HEK293 (cell line): ENCODE results near the gene PRDM7.
"Not testable (repeated sequence)": the region's sequence is repeated elsewhere in the genome, so short reads cannot be mapped to it uniquely, and the experiment has no call there.

ENCODE experiments used
- CTCF ChIA-PET: fragments of 350-600 bp; formaldehyde crosslinking; extraction: SDS; loops from one replicate; lab custom pipeline; 2021; ENCODE audit warnings: antibody characterized with exemption; lab: Yijun Ruan, JAX
- POLR2A ChIA-PET: fragments of 300-600 bp; formaldehyde crosslinking; extraction: SDS; loops from one replicate; lab custom pipeline; 2020; ENCODE audit warnings: antibody characterized with exemption, inconsistent platforms; lab: Yijun Ruan, JAX
- H3K27ac ChIP-seq: fragments of 200-500 bp; sonication (Bioruptor generic); 2 replicates; pipeline ENCODE4 v1.5.1; 2014; ENCODE audit warnings: low read depth, low read length, control low read depth, inconsistent platforms; ENCODE audit errors: extremely low read depth
- H3K36me3 ChIP-seq, 2 experiments: fragments of 200-500 bp in 1 of 2; sonication (Bioruptor generic) in 1 of 2; 1 replicate in 1 of 2; 2 replicates in 1 of 2; pipeline ENCODE4 v1.5.1; 2014 to 2017; ENCODE audit warnings: inconsistent platforms in 2 of 2, low read length in 2 of 2; ENCODE audit not compliant: control insufficient read depth in 2 of 2, insufficient read depth in 1 of 2
- H3K4me1 ChIP-seq: fragments of 200-500 bp; sonication (Bioruptor generic); 2 replicates; pipeline ENCODE4 v1.5.1; 2014; ENCODE audit warnings: mild to moderate bottlenecking, low read length, inconsistent platforms; ENCODE audit not compliant: control insufficient read depth, insufficient read depth
- H3K4me3 ChIP-seq: 2 replicates; pipeline ENCODE4 v1.5.1; 2011; ENCODE audit warnings: low read depth, mild to moderate bottlenecking, control low read depth, low read length, moderate library complexity
- H3K9me3 ChIP-seq: fragments of 200-500 bp; sonication (Bioruptor generic); 2 replicates; pipeline ENCODE4 v1.5.1; 2014; ENCODE audit warnings: low read depth, low read length, inconsistent platforms; ENCODE audit not compliant: control insufficient read depth, insufficient read depth
- GLIS2 ChIP-seq: fragments of 450-650 bp; formaldehyde crosslinking; IDR thresholded peaks from 2 replicates; pipeline ENCODE4 v1.5.1; 2016; ENCODE audit warnings: missing biosample characterization, missing genetic modification characterization
- YY1 ChIP-seq: fragments of 450-650 bp; formaldehyde crosslinking; IDR thresholded peaks from 2 replicates; pipeline ENCODE4 v1.5.1; 2018; ENCODE audit warnings: missing biosample characterization, missing genetic modification characterization
- ZFHX2 ChIP-seq: fragments of 450-650 bp; formaldehyde crosslinking; conservative IDR thresholded peaks from 2 replicates; pipeline ENCODE4 v1.5.1; 2016; ENCODE audit warnings: missing biosample characterization, missing genetic modification characterization
- ZFP41 ChIP-seq: fragments of 450-650 bp; formaldehyde crosslinking; IDR thresholded peaks from 2 replicates; pipeline ENCODE4 v1.5.1; 2016; ENCODE audit warnings: missing biosample characterization, missing genetic modification characterization, borderline replicate concordance
- ZNF140 ChIP-seq: fragments of 450-650 bp; formaldehyde crosslinking; IDR thresholded peaks from 2 replicates; pipeline ENCODE4 v1.5.1; 2016; ENCODE audit warnings: missing biosample characterization, missing genetic modification characterization
- ZNF23 ChIP-seq: fragments of 450-650 bp; formaldehyde crosslinking; IDR thresholded peaks from 2 replicates; pipeline ENCODE4 v1.5.1; 2016; ENCODE audit warnings: missing biosample characterization, missing genetic modification characterization, borderline replicate concordance
- ZNF558 ChIP-seq: fragments of 450-650 bp; formaldehyde crosslinking; IDR thresholded peaks from 2 replicates; pipeline ENCODE4 v1.5.1; 2016; ENCODE audit warnings: missing biosample characterization, missing genetic modification characterization
- ZNF596 ChIP-seq: fragments of 450-650 bp; IDR thresholded peaks from 2 replicates; pipeline ENCODE4 v1.5.0; 2018; ENCODE audit warnings: missing biosample characterization, mild to moderate bottlenecking, missing genetic modification characterization, moderate library complexity
- ZNF837 ChIP-seq: fragments of 450-650 bp; formaldehyde crosslinking; IDR thresholded peaks from 2 replicates; pipeline ENCODE4 v1.5.1; 2016; ENCODE audit warnings: missing biosample characterization, missing genetic modification characterization
- ZNF843 ChIP-seq: fragments of 450-650 bp; formaldehyde crosslinking; IDR thresholded peaks from 2 replicates; pipeline ENCODE4 v1.5.1; 2016; ENCODE audit warnings: missing biosample characterization, missing genetic modification characterization
- TF ChIP-seq, protein P1 (sequence below): fragments of 450-650 bp; formaldehyde crosslinking; IDR thresholded peaks from 2 replicates; pipeline ENCODE4 v1.5.1; 2016; ENCODE audit warnings: missing biosample characterization, missing genetic modification characterization
- TF ChIP-seq, protein P2 (sequence below): fragments of 450-650 bp; formaldehyde crosslinking; IDR thresholded peaks from 2 replicates; pipeline ENCODE4 v1.5.1; 2017; ENCODE audit warnings: missing biosample characterization, missing genetic modification characterization
- TF ChIP-seq, protein P3 (sequence below): fragments of 450-650 bp; formaldehyde crosslinking; IDR thresholded peaks from 2 replicates; pipeline ENCODE4; 2016; ENCODE audit warnings: missing biosample characterization, missing genetic modification characterization
- TF ChIP-seq, protein P4 (sequence below): fragments of 450-650 bp; formaldehyde crosslinking; IDR thresholded peaks from 2 replicates; pipeline ENCODE4 v1.5.1; 2016; ENCODE audit warnings: missing biosample characterization, missing genetic modification characterization

PRDM7 gene

DNA sequence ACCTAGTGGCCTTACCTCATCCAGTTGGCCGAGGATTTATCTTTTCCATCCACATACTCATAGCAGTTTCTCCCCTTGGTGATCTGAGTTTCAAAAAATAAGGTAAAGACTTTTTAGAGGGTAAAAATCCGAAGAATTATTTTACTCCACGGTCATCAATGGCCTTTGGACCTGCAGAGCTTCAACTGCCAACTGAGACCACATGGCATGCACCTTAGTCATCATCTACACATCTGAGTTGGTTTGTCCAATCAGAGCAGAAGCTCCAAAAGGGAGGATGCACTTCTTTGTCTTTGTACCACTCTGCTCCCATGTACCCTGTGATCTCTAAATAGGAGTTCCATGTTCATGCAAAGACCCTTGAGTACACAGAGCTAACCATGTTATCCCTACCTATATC lies 15.7 kb downstream of the PRDM7 start:
- POLR2A ChIA-PET = no interaction called here
- H3K9me3 ChIP-seq = no peaks in the 10 kb centered on the region
- no peaks in the 10 kb centered on the region for H3K36me3 ChIP-seq
- H3K27ac ChIP-seq = no peak overlapping the region
- no peaks in the 10 kb centered on the region for H3K4me1 ChIP-seq
- no peak overlapping the region for H3K4me3 ChIP-seq
- CTCF ChIA-PET = no interaction called here
- TF ChIP-seq GLIS2 = no peak
- TF ChIP-seq, protein P1, sequence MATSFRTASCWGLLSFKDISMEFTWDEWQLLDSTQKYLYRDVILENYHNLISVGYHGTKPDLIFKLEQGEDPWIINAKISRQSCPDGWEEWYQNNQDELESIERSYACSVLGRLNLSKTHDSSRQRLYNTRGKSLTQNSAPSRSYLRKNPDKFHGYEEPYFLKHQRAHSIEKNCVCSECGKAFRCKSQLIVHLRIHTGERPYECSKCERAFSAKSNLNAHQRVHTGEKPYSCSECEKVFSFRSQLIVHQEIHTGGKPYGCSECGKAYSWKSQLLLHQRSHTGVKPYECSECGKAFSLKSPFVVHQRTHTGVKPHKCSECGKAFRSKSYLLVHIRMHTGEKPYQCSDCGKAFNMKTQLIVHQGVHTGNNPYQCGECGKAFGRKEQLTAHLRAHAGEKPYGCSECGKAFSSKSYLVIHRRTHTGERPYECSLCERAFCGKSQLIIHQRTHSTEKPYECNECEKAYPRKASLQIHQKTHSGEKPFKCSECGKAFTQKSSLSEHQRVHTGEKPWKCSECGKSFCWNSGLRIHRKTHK (tag by site-specific recombination) = no peak
- TF ChIP-seq ZNF843 (tag by site-specific recombination) = no peak
- TF ChIP-seq ZNF140 = no peak
- TF ChIP-seq, protein P2, sequence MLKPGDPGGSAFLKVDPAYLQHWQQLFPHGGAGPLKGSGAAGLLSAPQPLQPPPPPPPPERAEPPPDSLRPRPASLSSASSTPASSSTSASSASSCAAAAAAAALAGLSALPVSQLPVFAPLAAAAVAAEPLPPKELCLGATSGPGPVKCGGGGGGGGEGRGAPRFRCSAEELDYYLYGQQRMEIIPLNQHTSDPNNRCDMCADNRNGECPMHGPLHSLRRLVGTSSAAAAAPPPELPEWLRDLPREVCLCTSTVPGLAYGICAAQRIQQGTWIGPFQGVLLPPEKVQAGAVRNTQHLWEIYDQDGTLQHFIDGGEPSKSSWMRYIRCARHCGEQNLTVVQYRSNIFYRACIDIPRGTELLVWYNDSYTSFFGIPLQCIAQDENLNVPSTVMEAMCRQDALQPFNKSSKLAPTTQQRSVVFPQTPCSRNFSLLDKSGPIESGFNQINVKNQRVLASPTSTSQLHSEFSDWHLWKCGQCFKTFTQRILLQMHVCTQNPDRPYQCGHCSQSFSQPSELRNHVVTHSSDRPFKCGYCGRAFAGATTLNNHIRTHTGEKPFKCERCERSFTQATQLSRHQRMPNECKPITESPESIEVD (tag by site-specific recombination) = no peak
- no peak for TF ChIP-seq ZNF558 (tag by site-specific recombination)
- TF ChIP-seq ZNF837 (tag by site-specific recombination) = no peak
- TF ChIP-seq, protein P3, sequence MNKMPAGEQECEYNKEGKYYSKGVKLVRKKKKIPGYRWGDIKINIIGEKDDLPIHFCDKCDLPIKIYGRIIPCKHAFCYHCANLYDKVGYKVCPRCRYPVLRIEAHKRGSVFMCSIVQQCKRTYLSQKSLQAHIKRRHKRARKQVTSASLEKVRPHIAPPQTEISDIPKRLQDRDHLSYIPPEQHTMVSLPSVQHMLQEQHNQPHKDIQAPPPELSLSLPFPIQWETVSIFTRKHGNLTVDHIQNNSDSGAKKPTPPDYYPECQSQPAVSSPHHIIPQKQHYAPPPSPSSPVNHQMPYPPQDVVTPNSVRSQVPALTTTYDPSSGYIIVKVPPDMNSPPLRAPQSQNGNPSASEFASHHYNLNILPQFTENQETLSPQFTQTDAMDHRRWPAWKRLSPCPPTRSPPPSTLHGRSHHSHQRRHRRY = no peak

DNA sequence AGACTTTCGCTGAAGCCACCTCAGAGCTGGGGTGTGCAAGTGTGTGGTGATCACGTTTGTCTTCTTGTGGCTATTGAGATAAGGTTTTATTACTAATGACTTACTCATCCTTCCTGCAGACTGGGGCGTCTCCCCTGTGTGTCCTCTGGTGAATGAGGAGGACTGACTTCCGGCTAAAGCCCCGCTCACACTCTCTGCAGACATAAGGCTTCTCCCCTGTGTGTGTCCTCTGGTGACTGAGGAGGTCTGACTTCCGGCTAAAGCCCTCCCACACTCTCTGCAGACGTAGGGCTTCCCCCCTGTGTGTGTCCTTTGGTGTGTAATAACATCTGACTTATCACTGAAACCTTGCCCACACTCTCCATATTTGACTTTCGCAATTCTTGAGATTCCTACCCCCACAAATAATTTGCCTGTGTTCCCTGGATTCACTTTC lies 19.4 kb downstream of the PRDM7 start:
- Histone ChIP-seq H3K36me3 (no peaks in the 10 kb centered on the region), H3K4me3 (no peak overlapping the region), H3K9me3 (no peaks in the 10 kb centered on the region), H3K27ac (no peak overlapping the region), H3K4me1 (no peaks in the 10 kb centered on the region)
- TF ChIP-seq YY1 (tag by site-specific recombination) = no peak
- TF ChIP-seq, protein P2 (tag by site-specific recombination) = no peak
- no peak for TF ChIP-seq ZFP41 (tag by site-specific recombination)
- no peak for TF ChIP-seq ZNF596 (tag by site-specific recombination)
- peak; percentile 34 for TF ChIP-seq ZFHX2 (tag by site-specific recombination)
- no peak for TF ChIP-seq ZNF23 (tag by site-specific recombination)
- TF ChIP-seq, protein P4, sequence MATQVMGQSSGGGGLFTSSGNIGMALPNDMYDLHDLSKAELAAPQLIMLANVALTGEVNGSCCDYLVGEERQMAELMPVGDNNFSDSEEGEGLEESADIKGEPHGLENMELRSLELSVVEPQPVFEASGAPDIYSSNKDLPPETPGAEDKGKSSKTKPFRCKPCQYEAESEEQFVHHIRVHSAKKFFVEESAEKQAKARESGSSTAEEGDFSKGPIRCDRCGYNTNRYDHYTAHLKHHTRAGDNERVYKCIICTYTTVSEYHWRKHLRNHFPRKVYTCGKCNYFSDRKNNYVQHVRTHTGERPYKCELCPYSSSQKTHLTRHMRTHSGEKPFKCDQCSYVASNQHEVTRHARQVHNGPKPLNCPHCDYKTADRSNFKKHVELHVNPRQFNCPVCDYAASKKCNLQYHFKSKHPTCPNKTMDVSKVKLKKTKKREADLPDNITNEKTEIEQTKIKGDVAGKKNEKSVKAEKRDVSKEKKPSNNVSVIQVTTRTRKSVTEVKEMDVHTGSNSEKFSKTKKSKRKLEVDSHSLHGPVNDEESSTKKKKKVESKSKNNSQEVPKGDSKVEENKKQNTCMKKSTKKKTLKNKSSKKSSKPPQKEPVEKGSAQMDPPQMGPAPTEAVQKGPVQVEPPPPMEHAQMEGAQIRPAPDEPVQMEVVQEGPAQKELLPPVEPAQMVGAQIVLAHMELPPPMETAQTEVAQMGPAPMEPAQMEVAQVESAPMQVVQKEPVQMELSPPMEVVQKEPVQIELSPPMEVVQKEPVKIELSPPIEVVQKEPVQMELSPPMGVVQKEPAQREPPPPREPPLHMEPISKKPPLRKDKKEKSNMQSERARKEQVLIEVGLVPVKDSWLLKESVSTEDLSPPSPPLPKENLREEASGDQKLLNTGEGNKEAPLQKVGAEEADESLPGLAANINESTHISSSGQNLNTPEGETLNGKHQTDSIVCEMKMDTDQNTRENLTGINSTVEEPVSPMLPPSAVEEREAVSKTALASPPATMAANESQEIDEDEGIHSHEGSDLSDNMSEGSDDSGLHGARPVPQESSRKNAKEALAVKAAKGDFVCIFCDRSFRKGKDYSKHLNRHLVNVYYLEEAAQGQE (tag by site-specific recombination) = no peak
- POLR2A ChIA-PET = no interaction called here
- CTCF ChIA-PET = interaction anchor here (0.6 kb wide), 1 partner anchor 1076 kb away, joined by 4 read pairs; no protein-coding TSS in a partner anchor

DNA sequence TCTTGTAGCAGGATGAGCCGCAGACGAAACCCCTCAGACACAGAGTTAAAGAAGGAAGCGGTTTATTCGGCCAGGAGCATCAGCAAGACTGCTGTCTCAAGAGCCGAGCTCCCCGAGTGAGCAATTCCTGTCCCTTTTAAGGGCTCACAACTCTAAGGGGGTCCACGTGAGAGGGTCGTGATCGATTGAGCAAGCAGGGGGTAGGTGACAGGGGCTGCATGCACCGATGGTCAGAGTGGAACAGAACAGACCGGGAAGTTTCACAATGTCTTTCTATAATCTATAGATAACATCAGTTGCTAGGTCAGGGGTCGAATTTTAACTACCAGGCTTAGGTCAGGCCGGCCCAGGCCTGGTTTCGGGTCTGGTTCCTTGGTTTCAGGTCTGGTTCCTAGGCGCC lies 20.6 kb downstream of the PRDM7 start:
- H3K36me3 ChIP-seq, CTCF ChIA-PET, H3K4me3 ChIP-seq, H3K9me3 ChIP-seq, H3K27ac ChIP-seq, H3K4me1 ChIP-seq, POLR2A ChIA-PET: not testable (repeated sequence)
